ENCODE data around the gene PRKG1. TPM values are rescaled to one million over a fixed set of nuclear protein-coding genes. Genes with fewer than 3 reads are reported as not detected.

The PRKG1 gene
- total RNA-seq, 2 donors from 2014 or later: 8.1 to 16.6 TPM

DNA sequence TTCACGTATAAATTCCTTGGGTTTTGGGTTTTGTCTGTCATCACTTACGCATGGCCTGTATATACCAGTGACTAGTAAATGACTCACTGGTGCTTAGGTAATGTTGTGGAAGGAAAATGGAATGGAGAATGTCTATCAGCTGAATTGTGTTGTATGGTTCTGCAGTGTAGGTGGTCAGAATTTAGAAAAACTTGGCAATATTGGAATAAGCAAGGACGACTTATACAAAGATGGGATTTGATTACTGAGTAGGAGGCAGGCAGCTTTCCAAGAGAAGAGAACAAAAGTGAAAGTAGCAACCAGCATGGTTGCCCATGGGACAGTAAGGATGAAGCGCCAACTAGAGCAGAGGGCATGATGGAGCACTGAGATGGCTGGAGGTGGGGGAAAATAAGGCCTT, 793.7 kb downstream of the PRKG1 start:
- Histone ChIP-seq H3K9me3 (no peaks in the 10 kb centered on the region), H3K27me3 (no peaks in the 10 kb centered on the region), H3K27ac (no peak overlapping the region), H3K4me3 (no peak overlapping the region), H3K36me3 (no peaks in the 10 kb centered on the region), H3K4me1 (no peaks in the 10 kb centered on the region), H3K9ac (ENCODE audit: low read depth in 2 of 2, low read length in 2 of 2) (no peak overlapping the region)
- TF ChIP-seq CTCF (IDR thresholded peaks at IDR 0.05): no peak
- DNase-seq: no peak
- intact Hi-C loops (cut with DNase I): no loop called here

DNA sequence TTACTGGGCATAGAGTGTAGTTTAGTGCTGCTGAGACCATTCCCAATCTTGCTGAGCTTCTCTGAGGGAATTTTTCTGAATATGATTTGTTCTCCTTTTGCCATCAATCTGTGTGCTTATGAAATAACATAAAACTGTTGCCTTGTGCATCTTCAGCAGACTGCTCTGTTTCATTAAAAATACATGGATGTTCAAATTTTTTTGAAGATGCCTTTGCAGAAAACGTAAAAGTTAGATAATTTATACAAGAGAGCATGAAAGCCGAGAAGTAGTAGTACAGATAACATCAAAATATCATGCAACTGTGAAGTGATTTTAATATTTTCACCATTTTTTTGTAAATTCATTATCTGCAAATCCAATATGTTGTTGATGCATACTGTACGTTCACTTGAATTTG, 799.8 kb downstream of the PRKG1 start:
- intact Hi-C loops (cut with DNase I): no loop called here
- no peak for DNase-seq
- H3K4me1 ChIP-seq: no peaks in the 10 kb centered on the region
- no peak overlapping the region for H3K9ac ChIP-seq (ENCODE audit: low read depth in 2 of 2, low read length in 2 of 2)
- no peaks in the 10 kb centered on the region for H3K9me3 ChIP-seq
- no peak overlapping the region for H3K4me3 ChIP-seq
- H3K27me3 ChIP-seq: no peaks in the 10 kb centered on the region
- no peaks in the 10 kb centered on the region for H3K36me3 ChIP-seq
- H3K27ac ChIP-seq: no peak overlapping the region
- TF ChIP-seq CTCF (IDR thresholded peaks at IDR 0.05): no peak

DNA sequence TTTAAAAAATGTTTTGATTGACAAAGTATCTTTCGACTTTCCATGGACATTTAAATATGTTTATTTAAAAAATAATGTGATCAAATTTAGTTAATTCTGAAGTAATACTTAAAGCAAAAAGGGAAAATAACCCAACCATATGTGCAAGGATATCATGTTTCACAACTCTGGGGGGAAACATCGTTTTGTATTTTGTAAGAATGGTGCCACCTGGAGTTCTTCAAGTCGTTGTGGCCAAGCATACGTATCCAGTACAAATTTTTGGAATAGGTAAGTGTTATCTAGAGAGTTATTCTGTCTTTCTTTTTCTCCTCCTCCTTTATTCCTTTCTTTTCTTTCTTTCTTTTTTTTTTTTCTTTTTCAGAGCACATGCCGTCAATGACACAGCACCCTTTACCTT, 801.3 kb downstream of the PRKG1 start:
- no peak for DNase-seq
- Histone ChIP-seq H3K36me3 (no peaks in the 10 kb centered on the region), H3K9ac (ENCODE audit: low read depth in 2 of 2, low read length in 2 of 2) (no peak overlapping the region), H3K9me3 (no peaks in the 10 kb centered on the region), H3K4me3 (no peak overlapping the region), H3K27ac (no peak overlapping the region), H3K4me1 (no peaks in the 10 kb centered on the region), H3K27me3 (no peaks in the 10 kb centered on the region)
- intact Hi-C loops (cut with DNase I): no loop called here
- no peak for TF ChIP-seq CTCF (IDR thresholded peaks at IDR 0.05)

GRCh38 chr10:51876503-51876902, 802.2 kb downstream of the PRKG1 start:
- no peak overlapping the region for H3K27ac ChIP-seq
- no peak overlapping the region for H3K4me3 ChIP-seq
- H3K4me1 ChIP-seq: no peaks in the 10 kb centered on the region
- H3K36me3 ChIP-seq: no peaks in the 10 kb centered on the region
- no peaks in the 10 kb centered on the region for H3K27me3 ChIP-seq
- no peak overlapping the region for H3K9ac ChIP-seq (ENCODE audit: low read depth in 2 of 2, low read length in 2 of 2)
- no peaks in the 10 kb centered on the region for H3K9me3 ChIP-seq
- intact Hi-C loops (cut with DNase I): no loop called here
- DNase-seq: no peak
- TF ChIP-seq CTCF (IDR thresholded peaks at IDR 0.05): no peak

DNA sequence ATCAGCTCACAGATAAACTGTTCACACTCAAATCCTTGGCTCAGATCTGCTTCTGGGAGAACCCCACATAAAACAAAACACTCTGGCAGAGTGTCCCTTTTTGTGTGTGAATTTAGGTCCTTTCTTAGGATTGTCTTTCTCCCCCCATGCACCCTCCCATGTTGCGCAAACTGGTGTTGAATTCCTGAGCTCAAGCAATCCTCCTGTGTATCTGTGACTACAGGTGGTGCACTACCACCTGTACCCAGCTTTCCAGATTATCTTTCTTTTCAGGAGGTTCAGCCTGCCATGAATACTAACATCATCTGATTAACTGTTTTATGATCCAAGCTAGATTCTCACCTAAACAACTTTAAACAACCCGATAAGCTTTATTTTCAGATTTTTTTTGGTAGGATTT, 802.7 kb downstream of the PRKG1 start:
- TF ChIP-seq CTCF (IDR thresholded peaks at IDR 0.05): no peak

DNA sequence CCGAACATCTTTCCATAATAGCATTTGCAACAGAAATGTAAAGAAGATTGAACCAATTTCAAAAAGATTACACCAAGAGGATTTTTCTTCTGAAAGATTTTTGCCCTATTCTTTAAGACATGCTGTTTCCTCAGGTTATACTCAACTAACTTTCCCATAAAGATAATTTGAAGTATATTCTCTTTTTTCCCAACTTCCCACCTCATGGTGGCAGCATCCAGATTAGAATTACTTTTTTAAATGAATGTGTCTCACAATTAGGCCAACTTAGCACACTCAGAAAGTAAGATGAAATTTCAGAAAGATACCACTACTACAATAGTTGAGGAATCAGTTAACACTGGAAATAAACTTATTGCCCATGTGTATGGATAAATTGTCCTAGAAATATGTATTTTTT, 803.3 kb downstream of the PRKG1 start:
- no peak for TF ChIP-seq CTCF (IDR thresholded peaks at IDR 0.05)
- no peaks in the 10 kb centered on the region for H3K9me3 ChIP-seq
- no peak overlapping the region for H3K9ac ChIP-seq (ENCODE audit: low read depth in 2 of 2, low read length in 2 of 2)
- H3K27me3 ChIP-seq: no peaks in the 10 kb centered on the region
- no peaks in the 10 kb centered on the region for H3K4me1 ChIP-seq
- no peak overlapping the region for H3K27ac ChIP-seq
- H3K36me3 ChIP-seq: no peaks in the 10 kb centered on the region
- DNase-seq: no peak
- H3K4me3 ChIP-seq: no peak overlapping the region
- intact Hi-C loops (cut with DNase I): no loop called here

More for the DNA sequence above, 802.7 kb downstream of the PRKG1 start:
- DNase-seq: no peak
- H3K27me3 ChIP-seq: no peaks in the 10 kb centered on the region
- no peak overlapping the region for H3K4me3 ChIP-seq
- H3K9ac ChIP-seq (ENCODE audit: low read depth in 2 of 2, low read length in 2 of 2): no peak overlapping the region
- intact Hi-C loops (cut with DNase I): no loop called here
- H3K4me1 ChIP-seq: no peaks in the 10 kb centered on the region
- H3K9me3 ChIP-seq: no peaks in the 10 kb centered on the region
- no peak overlapping the region for H3K27ac ChIP-seq
- no peaks in the 10 kb centered on the region for H3K36me3 ChIP-seq

Data from colonic mucosa (tissue), 4 donors.